Neural progenitor cell (in vitro differentiated cells): ENCODE measurements around the gene ITPK1. TPM values are rescaled to one million over a fixed set of nuclear protein-coding genes. Genes with fewer than 3 reads are reported as not detected.

Experiments
- DNase-seq: peaks from one replicate; pipeline ENCODE4 v3.0.0-alpha.2; 2016; ENCODE audit warnings: low spot score
- H2AFZ ChIP-seq: fragments of 200-600 bp; sonication (generic); replicated peaks from 2 replicates; pipeline ENCODE4 v1.6.1; 2016; ENCODE audit warnings: antibody characterized with exemption
- H3F3A ChIP-seq: fragments of 200-600 bp; sonication (generic); 2 replicates; pipeline ENCODE4 v1.6.1; 2016; ENCODE audit warnings: antibody characterized with exemption, low read depth
- H3K27ac ChIP-seq: fragments of 200-600 bp; sonication (generic); 2 replicates; pipeline ENCODE4 v1.5.1; 2016; ENCODE audit warnings: mild to moderate bottlenecking
- H3K27me3 ChIP-seq: fragments of 200-600 bp; sonication (generic); 2 replicates; pipeline ENCODE4 v1.6.1; 2016; ENCODE audit warnings: mild to moderate bottlenecking, moderate library complexity
- H3K36me3 ChIP-seq: fragments of 200-600 bp; sonication (generic); 2 replicates; pipeline ENCODE4 v1.5.1; 2016
- H3K4me1 ChIP-seq: fragments of 200-600 bp; sonication (generic); 2 replicates; pipeline ENCODE4 v1.6.1; 2016; ENCODE audit warnings: mixed run types
- H3K4me2 ChIP-seq: fragments of 200-600 bp; sonication (generic); 2 replicates; pipeline ENCODE4 v1.6.1; 2016
- H3K4me3 ChIP-seq: fragments of 200-600 bp; sonication (generic); 2 replicates; pipeline ENCODE4 v1.5.1; 2016
- H3K79me2 ChIP-seq: fragments of 200-600 bp; sonication (generic); 2 replicates; pipeline ENCODE4 v1.6.1; 2016; ENCODE audit warnings: low read depth
- H3K9ac ChIP-seq: fragments of 200-600 bp; sonication (generic); 2 replicates; pipeline ENCODE4 v1.6.1; 2016
- H3K9me3 ChIP-seq: fragments of 200-600 bp; sonication (generic); 2 replicates; pipeline ENCODE4 v1.5.1; 2016; ENCODE audit warnings: low read depth
- H4K20me1 ChIP-seq: fragments of 200-600 bp; sonication (generic); 2 replicates; pipeline ENCODE4 v1.6.1; 2016; ENCODE audit warnings: low read depth
- H3K27ac Mint-ChIP-seq: 3 replicates; pipeline ENCODE4 v1.8.0; 2021; ENCODE audit warnings: mixed read lengths
- H3K27me3 Mint-ChIP-seq: 2 replicates; pipeline ENCODE4 v1.8.0; 2022; ENCODE audit warnings: low read depth, mild to moderate bottlenecking, inconsistent platforms, moderate library complexity, mixed read lengths; ENCODE audit not compliant: insufficient read depth
- H3K36me3 Mint-ChIP-seq: 3 replicates; pipeline ENCODE4 v1.8.0; 2021; ENCODE audit warnings: mixed read lengths
- H3K4me1 Mint-ChIP-seq: 3 replicates; pipeline ENCODE4 v1.8.0; 2021; ENCODE audit warnings: mixed read lengths
- H3K4me3 Mint-ChIP-seq: 3 replicates; pipeline ENCODE4 v1.8.0; 2021; ENCODE audit warnings: mild to moderate bottlenecking, moderate library complexity, mixed read lengths
- H3K9me3 Mint-ChIP-seq: 3 replicates; pipeline ENCODE4 v1.8.0; 2020; ENCODE audit warnings: mixed read lengths
- EZH2 ChIP-seq: fragments of 200-600 bp; sonication (generic); IDR thresholded peaks from 2 replicates; pipeline ENCODE4 v1.6.1; 2017; ENCODE audit warnings: antibody characterized with exemption, mild to moderate bottlenecking, moderate library complexity
- EZH2phosphoT487 ChIP-seq: fragments of 200-600 bp; sonication (generic); IDR thresholded peaks from 2 replicates; pipeline ENCODE4 v1.6.1; 2017; ENCODE audit warnings: antibody characterized with exemption
- total RNA-seq: library from RNA; depleted of rRNA; stranded (reverse); fragments of >200 nt; gene quantifications from 2 replicates; pipeline ENCODE4 v1.2.3, GENCODE V29; 2015; ENCODE audit warnings: low replicate concordance
- TF ChIP-seq, protein P1 (sequence below): fragments of 200-600 bp; sonication (generic); IDR thresholded peaks from 2 replicates; pipeline ENCODE4 v1.5.1; 2017; ENCODE audit warnings: antibody characterized with exemption, mild to moderate bottlenecking

Gene ITPK1
- total RNA-seq, 1 donor from 2014 or later, result 25.8 TPM

DNA sequence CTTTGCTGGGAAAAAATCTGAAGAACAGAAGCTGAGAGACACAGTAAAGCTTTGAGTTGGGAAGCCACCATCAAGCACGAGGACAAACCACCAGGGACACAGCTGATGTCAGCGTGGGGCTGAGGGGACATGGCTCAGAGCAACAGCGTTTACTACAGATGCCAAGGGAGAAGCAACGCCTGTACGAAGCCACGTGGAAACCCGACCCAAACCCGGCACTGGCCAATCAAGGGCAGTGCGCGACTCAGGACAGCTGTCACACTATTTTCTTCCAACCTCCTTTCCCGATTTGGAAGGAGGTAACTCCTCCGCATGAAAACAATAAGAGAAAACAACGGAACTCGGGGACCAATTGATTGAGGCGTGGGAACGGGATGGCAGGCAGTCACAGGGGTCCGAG is 213.0 kb downstream of the ITPK1 start:
- Histone ChIP-seq H2AFZ (peak overlapping the region; percentile 23), H3F3A (no peaks in the 10 kb centered on the region), H3K36me3 (no peaks in the 10 kb centered on the region), H3K4me1 (peaks cover 6% of the 10 kb centered on the region), H3K27me3 (peaks cover 30% of the 10 kb centered on the region), H3K4me2 (peak overlapping the region; percentile 58), H4K20me1 (no peaks in the 10 kb centered on the region), H3K9me3 (no peaks in the 10 kb centered on the region), H3K4me3 (no peak overlapping the region), H3K9ac (no peak overlapping the region), H3K79me2 (no peaks in the 10 kb centered on the region), H3K27ac (no peak overlapping the region)
- Mint-ChIP-seq H3K4me3 (no peak overlapping the region), H3K27me3 (peaks cover 19% of the 10 kb centered on the region), H3K9me3 (no peaks in the 10 kb centered on the region), H3K27ac (no peak overlapping the region), H3K4me1 (peaks cover 7% of the 10 kb centered on the region), H3K36me3 (no peaks in the 10 kb centered on the region)
- no peak for TF ChIP-seq EZH2
- TF ChIP-seq, protein P1, sequence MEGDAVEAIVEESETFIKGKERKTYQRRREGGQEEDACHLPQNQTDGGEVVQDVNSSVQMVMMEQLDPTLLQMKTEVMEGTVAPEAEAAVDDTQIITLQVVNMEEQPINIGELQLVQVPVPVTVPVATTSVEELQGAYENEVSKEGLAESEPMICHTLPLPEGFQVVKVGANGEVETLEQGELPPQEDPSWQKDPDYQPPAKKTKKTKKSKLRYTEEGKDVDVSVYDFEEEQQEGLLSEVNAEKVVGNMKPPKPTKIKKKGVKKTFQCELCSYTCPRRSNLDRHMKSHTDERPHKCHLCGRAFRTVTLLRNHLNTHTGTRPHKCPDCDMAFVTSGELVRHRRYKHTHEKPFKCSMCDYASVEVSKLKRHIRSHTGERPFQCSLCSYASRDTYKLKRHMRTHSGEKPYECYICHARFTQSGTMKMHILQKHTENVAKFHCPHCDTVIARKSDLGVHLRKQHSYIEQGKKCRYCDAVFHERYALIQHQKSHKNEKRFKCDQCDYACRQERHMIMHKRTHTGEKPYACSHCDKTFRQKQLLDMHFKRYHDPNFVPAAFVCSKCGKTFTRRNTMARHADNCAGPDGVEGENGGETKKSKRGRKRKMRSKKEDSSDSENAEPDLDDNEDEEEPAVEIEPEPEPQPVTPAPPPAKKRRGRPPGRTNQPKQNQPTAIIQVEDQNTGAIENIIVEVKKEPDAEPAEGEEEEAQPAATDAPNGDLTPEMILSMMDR, result no peak
- no peak for TF ChIP-seq EZH2phosphoT487
- DNase-seq, result peak; percentile 69

DNA sequence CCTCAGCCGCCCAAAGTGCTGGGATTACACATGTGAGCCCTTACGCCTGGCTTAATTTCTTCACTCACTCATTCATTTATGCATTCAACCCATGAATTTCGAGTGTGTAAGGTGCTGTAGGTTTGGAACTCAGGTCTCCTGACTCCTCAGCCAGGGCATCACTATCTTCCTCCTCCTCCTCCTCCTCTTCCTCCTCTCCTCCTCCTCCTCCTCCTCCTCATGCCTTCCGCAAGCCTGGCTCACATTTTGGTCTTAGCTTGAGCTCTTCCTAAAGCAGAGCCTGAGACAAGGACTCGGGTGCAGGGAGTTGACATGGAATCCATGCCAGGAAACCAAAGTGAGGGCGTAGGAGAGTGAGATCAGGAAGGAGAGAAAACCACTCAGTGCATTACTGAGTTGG is 213.5 kb downstream of the ITPK1 start:
- Mint-ChIP-seq H3K27me3 (peaks cover 19% of the 10 kb centered on the region), H3K4me3 (no peak overlapping the region), H3K36me3 (no peaks in the 10 kb centered on the region), H3K27ac (no peak overlapping the region), H3K4me1 (peaks cover 7% of the 10 kb centered on the region), H3K9me3 (no peaks in the 10 kb centered on the region)
- H3K4me3 ChIP-seq, result no peak overlapping the region
- H3K27ac ChIP-seq, result no peak overlapping the region
- H3K9me3 ChIP-seq, result no peaks in the 10 kb centered on the region
- H3K4me2 ChIP-seq, result no peak overlapping the region
- H3K4me1 ChIP-seq, result peaks cover 6% of the 10 kb centered on the region
- H2AFZ ChIP-seq, result peak overlapping the region; percentile 23
- H3K79me2 ChIP-seq, result no peaks in the 10 kb centered on the region
- H3K9ac ChIP-seq, result no peak overlapping the region
- TF ChIP-seq, protein P1, result no peak
- no peak for TF ChIP-seq EZH2
- no peak for TF ChIP-seq EZH2phosphoT487
- H3F3A ChIP-seq, result no peaks in the 10 kb centered on the region
- no peaks in the 10 kb centered on the region for H3K36me3 ChIP-seq
- peaks cover 30% of the 10 kb centered on the region for H3K27me3 ChIP-seq
- H4K20me1 ChIP-seq, result no peaks in the 10 kb centered on the region
- DNase-seq, result no peak

DNA sequence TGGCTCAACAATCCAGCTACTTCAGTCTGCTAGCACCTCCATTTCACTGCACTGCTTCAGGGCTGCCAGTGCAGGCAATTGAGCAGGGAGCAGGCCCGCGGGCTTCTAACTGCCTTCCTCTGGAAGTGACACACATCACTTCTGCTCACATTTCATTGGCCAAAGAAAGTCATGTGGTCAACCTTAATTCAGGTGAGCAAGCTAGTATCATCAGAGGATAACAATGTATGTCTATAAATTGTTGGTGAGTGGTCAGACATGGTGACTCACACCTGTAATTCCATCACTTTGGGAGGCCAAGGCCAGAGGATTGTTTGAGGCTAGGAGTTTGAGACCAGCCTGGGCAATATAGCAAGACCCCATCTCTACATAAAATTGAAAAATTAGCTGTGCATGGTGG is 215.1 kb downstream of the ITPK1 start:
- no peaks in the 10 kb centered on the region for H3F3A ChIP-seq
- H3K36me3 Mint-ChIP-seq, result no peaks in the 10 kb centered on the region

More for the DNA sequence above, 215.1 kb downstream of the ITPK1 start:
- TF ChIP-seq, protein P1, result no peak
- no peak for TF ChIP-seq EZH2
- no peak for TF ChIP-seq EZH2phosphoT487
- Histone ChIP-seq H3K27me3 (peaks cover 30% of the 10 kb centered on the region), H3K4me2 (no peak overlapping the region), H3K79me2 (no peaks in the 10 kb centered on the region), H3K9me3 (no peaks in the 10 kb centered on the region), H3K4me1 (peaks cover 6% of the 10 kb centered on the region), H3K4me3 (no peak overlapping the region), H2AFZ (no peak overlapping the region), H4K20me1 (no peaks in the 10 kb centered on the region), H3K9ac (no peak overlapping the region), H3K27ac (no peak overlapping the region), H3K36me3 (no peaks in the 10 kb centered on the region)
- Mint-ChIP-seq H3K27me3 (peaks cover 19% of the 10 kb centered on the region), H3K4me3 (no peak overlapping the region), H3K27ac (no peak overlapping the region), H3K9me3 (no peaks in the 10 kb centered on the region), H3K4me1 (peaks cover 7% of the 10 kb centered on the region)
- DNase-seq, result no peak
